Upper lobe of left lung (tissue), 4 donors: ENCODE measurements around the gene ADAMTS10.

ENCODE experiments used
- POLR2A ChIP-seq, 4 donors: fragments of 450-650 bp; IDR thresholded peaks; one replicate each; pipeline ENCODE4 v1.5.1; 2016 to 2017; ENCODE audit warnings: antibody characterized with exemption in 4 of 4, mild to moderate bottlenecking in 2 of 4
- POLR2AphosphoS5 ChIP-seq, 2 donors: sonication (generic); formaldehyde crosslinking; IDR thresholded peaks; one replicate each; pipeline ENCODE4 v1.5.1; 2017; ENCODE audit warnings: antibody characterized with exemption in 2 of 2
- TF ChIP-seq, protein P1 (sequence below), 6 experiments: fragments of 450-650 bp in 4 of 6; fragments of 200-600 bp in 2 of 6; sonication (generic) in 2 of 6; IDR thresholded peaks; one replicate each; pipeline ENCODE4 v1.5.1; 2016 to 2019; ENCODE audit warnings: antibody characterized with exemption in 6 of 6

DNA sequence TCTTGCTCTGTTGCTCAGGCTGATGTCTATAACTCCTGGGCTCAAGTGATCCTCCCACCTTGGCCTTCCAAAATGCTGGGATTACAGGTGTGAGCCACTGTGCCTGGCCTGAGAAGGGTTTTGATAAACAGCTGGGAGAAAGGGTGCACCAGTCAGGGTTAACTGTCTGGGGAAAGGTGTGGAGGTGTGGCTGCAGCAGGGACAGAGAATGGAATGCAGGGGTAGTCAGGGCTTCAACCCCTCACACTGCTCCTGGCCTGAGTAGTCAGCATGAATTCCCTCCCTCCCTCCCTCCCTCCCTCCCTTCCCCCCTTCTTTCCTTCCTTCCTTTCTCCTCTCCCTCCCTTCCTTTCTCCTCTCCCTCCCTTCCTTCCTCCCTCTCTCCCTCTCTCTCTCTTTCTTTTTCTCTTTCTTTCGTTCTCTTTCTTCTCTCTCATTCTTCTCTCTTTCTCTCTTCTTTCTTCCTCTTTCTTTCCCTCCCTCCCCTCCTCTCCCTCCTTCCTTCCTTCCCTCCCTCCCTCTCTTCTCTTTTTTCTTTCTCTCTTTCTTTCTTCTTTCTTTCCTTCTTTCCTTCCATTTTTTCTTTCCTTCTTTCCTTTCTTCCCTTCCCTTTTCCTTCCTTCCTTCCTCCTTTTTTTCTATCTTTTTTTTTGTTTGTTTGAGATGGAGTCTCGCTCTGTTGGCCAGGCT, 49.3 kb downstream of the ADAMTS10 start:
- TF ChIP-seq POLR2AphosphoS5 (IDR thresholded peaks at IDR 0.05) = no peak
- TF ChIP-seq, protein P1, sequence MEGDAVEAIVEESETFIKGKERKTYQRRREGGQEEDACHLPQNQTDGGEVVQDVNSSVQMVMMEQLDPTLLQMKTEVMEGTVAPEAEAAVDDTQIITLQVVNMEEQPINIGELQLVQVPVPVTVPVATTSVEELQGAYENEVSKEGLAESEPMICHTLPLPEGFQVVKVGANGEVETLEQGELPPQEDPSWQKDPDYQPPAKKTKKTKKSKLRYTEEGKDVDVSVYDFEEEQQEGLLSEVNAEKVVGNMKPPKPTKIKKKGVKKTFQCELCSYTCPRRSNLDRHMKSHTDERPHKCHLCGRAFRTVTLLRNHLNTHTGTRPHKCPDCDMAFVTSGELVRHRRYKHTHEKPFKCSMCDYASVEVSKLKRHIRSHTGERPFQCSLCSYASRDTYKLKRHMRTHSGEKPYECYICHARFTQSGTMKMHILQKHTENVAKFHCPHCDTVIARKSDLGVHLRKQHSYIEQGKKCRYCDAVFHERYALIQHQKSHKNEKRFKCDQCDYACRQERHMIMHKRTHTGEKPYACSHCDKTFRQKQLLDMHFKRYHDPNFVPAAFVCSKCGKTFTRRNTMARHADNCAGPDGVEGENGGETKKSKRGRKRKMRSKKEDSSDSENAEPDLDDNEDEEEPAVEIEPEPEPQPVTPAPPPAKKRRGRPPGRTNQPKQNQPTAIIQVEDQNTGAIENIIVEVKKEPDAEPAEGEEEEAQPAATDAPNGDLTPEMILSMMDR (IDR thresholded peaks at IDR 0.05) = no peak
- TF ChIP-seq POLR2A (IDR thresholded peaks at IDR 0.05) = no peak
